ENCODE measurements around the gene KRT26. TPM values are rescaled to one million over a fixed set of nuclear protein-coding genes. Genes with fewer than 3 reads are reported as not detected.
"Not testable (repeated sequence)": the region's sequence is repeated elsewhere in the genome, so short reads cannot be mapped to it uniquely, and the experiment has no call there.

Gene KRT26, protein sequence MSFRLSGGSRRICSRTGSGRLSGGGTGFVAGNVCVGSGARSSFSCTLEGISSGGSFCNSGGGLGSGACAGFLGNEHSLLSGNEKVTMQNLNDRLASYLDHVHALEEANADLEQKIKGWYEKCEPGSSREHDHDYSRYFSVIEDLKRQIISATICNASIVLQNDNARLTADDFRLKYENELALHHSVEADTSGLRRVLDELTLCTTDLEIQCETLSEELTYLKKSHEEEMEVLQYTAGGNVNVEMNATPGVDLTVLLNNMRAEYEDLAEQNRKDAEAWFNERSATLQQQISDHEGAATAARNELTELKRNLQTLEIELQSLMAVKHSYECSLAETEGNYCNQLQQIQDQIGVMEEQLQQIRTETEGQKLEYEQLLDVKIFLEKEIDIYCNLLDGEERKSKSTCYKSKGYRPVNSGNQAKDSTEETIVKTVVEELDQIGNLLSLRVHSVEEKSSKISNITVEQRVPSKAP
- not detected for total RNA-seq
- long read RNA-seq, result 0 reads

GRCh38 chr17:40772101-40772500 lies at the start of gene KRT26:
Gene KRT26 (minus strand): TSS chr17:40772201. CDS start chr17:40772113, 88 bp downstream.
- no peak for DNase-seq (ENCODE audit: low spot score)

- no peak for DNase-seq (ENCODE audit: low spot score)
Measured at GRCh38 chr17:40821536-40821935, 49.5 kb upstream of the KRT26 start.

- no peak for DNase-seq (ENCODE audit: low spot score)
Measured at GRCh38 chr17:40820228-40820838, 48.3 kb upstream of the KRT26 start.

- DNase-seq (ENCODE audit: low spot score), result no peak
Measured at GRCh38 chr17:40819528-40820125, 47.6 kb upstream of the KRT26 start.

DNA sequence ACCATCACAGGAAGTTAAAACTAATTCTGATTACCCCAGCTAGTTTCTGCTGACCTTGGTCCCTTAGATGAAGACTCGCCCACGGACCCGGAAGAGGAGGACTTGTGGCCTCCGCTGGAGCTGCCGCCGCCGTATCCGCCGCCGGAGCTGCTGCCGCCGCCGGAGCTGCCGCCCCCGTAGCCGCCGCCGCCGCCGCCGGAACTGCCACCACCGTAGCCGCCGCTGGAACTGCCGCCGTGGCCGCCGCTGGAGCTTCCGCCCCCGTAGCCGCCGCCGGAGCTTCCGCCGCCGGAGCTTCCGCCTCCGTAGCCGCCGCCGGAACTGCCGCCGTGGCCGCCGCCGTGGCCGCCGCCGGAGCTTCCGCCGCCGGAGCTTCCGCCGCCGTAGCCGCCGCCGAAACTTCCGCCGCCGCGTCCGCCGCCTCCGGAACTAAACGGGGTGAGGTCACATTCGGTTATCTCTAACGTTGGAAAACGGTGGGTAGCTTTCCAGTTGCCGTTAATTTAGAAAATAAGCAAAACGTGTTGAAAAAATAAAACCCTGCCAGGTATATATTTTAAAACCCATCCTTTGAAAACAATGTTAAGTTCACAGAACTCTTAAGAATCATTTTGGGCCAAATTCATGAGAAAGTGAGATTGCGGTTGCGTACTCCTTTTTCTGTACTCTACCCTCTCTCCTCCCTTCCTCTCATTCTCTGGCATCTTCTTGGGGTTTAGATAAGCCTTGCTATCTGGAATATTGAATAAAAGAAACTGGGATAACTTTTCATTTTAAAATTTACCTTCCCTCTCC lies 46.9 kb upstream of the KRT26 start:
- DNase-seq (ENCODE audit: low spot score), result peak; percentile 94

- DNase-seq (ENCODE audit: low spot score), result no peak
Measured at GRCh38 chr17:40818343-40818732, 46.3 kb upstream of the KRT26 start.

DNA sequence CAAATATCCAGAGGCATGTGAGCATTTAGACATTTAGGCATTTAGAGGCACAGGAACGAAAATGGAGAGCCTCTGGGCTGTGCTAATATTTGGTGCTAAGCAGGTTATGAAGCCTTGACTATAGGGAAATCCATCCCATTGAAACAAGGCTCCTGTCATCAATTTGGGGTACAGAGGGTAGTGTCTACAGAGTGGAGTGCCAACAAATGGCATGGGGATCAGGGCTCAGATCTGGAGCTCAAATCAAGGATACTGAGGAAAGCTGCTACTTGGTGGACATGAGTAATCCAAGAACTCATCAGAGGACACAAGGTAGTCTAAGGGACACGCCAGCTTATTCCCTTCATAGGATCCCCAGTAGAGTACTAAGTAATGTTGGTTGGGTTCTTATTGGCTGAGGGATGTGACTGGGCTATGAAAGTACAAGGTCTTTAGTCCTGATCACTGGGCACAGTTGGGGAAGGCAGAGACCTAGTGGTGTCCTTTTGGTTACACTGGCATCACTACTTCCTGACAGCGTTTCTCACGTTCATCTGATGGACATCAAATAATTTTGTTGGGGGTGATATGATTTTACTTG lies 45.2 kb upstream of the KRT26 start:
- no peak for DNase-seq (ENCODE audit: low spot score)

DNA sequence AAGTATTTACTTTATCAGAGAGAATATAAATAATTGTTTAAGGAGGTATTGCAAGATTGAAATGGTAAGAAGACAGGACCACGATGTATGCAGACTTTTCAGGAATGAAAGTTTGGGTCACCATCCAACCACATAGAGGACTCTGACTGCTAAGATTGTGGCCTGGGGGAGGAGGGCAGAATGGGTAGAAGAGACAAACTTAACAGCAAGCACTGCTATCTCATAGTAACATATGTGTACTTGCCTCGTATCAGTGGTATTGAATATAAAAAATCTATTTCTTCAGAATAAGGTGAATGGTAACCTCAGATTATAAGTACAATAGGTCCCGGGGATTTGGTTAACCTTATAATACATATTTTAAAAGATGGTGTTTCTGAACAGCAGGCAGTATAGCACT lies 44.6 kb upstream of the KRT26 start:
- no peak for DNase-seq (ENCODE audit: low spot score)

DNA sequence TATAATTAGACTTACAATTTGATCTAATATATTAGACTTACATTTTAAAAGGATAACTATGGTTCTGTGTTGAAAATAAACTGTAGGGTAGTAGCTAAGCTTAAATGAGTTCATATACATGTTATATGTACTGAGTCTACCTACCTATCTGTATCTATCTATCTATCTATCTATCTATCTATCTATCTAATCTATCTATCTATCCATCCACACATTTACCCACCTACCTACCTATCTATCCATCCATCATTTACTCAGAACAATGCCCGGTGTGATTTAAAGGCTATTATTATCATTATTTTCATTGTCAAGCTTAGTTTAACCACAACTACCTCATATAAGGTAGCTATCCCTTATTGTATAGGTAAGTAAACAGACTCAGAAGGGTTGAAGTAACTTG lies 43.4 kb upstream of the KRT26 start:
- DNase-seq (ENCODE audit: low spot score), result no peak

GRCh38 chr17:40814657-40815056 lies 42.7 kb upstream of the KRT26 start:
- not testable (repeated sequence) for DNase-seq (ENCODE audit: low spot score)

DNA sequence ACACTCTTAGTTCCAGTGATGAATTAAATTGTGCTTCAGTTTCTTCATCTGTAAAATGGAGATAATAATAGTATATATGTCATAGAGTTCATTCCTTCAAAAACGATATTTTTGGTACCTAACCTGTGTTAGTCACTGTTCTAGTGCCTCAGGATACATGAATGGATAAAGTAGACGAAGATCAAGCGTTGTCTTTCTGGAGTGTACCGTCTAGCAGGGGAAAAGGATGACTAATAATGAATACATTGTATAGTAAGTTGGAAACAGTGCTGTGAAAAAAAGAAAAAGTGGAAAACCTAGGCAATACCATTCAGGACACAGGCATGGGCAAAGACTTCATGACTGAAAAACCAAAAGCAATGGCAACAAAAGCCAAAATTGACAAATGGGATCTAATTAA lies 41.8 kb upstream of the KRT26 start:
- no peak for DNase-seq (ENCODE audit: low spot score)

GRCh38 chr17:40812639-40813038 lies 40.6 kb upstream of the KRT26 start:
- DNase-seq (ENCODE audit: low spot score), result no peak

DNA sequence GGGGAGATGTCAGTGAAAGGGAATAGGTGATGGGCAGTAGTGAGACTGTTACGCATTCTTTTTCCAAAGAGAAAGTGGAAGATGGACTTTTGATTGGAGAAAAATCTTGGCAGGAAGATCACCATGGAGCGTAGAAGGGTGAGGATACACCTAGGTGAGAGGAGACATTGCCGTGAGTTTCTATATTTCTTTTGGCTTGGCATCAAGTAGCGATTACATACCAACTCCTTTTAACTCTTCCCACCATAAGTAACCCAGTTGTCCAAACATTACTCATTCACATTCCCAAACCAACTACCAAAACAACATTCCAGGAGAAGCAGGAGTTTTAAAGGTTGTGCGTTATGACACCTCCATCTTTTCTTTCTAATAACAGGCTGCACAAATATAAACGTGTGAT lies 38.5 kb upstream of the KRT26 start:
- no peak for DNase-seq (ENCODE audit: low spot score)

GRCh38 chr17:40809721-40810421 lies 37.9 kb upstream of the KRT26 start:
- DNase-seq (ENCODE audit: low spot score), result no peak

DNA sequence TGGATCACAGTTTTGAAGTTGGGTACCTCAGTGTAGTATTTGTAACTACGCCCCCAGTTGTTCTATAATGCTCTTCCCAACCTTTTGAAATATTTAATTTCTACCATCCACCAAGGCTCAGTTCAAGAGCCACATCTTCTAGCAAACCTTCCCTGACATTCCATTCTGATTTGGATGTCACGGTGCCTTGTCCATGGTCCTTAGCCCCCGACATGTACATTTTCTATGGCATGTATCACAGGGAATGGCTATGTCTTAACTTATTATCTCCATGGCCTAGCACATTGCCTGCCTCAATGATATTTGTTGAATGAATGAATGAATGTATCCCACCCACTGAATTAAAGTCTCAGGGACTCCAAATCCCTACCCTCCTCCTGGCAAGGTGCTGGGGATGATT lies 34.1 kb upstream of the KRT26 start:
- DNase-seq (ENCODE audit: low spot score), result no peak

GRCh38 chr17:40803617-40804082 lies 31.6 kb upstream of the KRT26 start:
- DNase-seq (ENCODE audit: low spot score), result no peak

DNA sequence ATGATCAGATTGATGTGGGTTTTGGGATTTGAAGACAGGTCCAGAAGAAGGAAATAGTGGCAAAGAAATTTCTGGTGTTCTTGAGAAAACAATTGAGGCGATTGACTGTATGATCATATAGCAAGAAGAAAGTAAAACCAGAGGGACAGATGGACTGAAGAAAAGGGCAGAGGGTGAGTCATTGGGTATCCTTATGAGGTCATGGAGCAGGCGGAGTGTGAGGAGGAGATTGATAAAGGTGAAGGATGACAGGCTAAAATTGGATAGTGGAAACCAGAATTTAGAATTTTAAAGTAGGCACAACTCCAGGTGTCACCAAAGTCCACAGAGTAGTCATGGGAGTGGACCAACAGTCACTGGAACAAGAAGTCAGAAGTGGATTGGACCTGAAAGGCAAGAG lies 29.2 kb upstream of the KRT26 start:
- no peak for DNase-seq (ENCODE audit: low spot score)

GRCh38 chr17:40800381-40800780 lies 28.4 kb upstream of the KRT26 start:
- DNase-seq (ENCODE audit: low spot score), result no peak

DNA sequence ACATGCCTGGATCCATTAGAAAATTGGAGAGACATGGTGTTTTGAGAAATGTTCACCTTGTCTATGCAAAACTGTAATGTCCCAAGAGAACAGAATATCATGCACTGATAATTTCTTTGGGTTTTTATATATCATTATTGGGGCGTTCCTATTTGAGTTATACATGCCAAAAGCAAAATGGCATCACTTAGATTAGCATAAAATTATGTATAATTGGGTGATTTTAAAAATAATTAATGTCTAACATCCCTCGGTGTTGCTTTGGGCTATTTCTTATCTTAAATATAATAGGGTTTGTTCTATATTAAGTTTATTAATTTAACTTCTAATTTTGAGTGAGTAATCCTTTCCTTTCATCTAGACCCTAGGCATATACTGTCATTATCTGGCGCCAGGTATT lies 27.9 kb upstream of the KRT26 start, which contains the start of gene KRT28:
KRT28 (minus strand) TSS at position 101 of the 400 bp plus-strand sequence; CDS start at position 35, 66 bp downstream.
- DNase-seq (ENCODE audit: low spot score), result no peak

GRCh38 chr17:40796846-40797245 lies 24.8 kb upstream of the KRT26 start:
- DNase-seq (ENCODE audit: low spot score), result no peak

Data from mesenteric fat pad (tissue), 1 donor.